ENCODE data around the gene INPP5J.
"Not testable (repeated sequence)": the region's sequence is repeated elsewhere in the genome, so short reads cannot be mapped to it uniquely, and the experiment has no call there.

- TF ChIP-seq, protein P1, sequence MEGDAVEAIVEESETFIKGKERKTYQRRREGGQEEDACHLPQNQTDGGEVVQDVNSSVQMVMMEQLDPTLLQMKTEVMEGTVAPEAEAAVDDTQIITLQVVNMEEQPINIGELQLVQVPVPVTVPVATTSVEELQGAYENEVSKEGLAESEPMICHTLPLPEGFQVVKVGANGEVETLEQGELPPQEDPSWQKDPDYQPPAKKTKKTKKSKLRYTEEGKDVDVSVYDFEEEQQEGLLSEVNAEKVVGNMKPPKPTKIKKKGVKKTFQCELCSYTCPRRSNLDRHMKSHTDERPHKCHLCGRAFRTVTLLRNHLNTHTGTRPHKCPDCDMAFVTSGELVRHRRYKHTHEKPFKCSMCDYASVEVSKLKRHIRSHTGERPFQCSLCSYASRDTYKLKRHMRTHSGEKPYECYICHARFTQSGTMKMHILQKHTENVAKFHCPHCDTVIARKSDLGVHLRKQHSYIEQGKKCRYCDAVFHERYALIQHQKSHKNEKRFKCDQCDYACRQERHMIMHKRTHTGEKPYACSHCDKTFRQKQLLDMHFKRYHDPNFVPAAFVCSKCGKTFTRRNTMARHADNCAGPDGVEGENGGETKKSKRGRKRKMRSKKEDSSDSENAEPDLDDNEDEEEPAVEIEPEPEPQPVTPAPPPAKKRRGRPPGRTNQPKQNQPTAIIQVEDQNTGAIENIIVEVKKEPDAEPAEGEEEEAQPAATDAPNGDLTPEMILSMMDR (IDR thresholded peaks at IDR 0.05) = not testable (repeated sequence)
- not testable (repeated sequence) for TF ChIP-seq EP300, POLR2AphosphoS5, POLR2A (IDR thresholded peaks at IDR 0.05)
Observed at GRCh38 chr22:31073125-31073524, 49.6 kb upstream of the INPP5J start.
